GM12892 (cell line): Measurements from ENCODE around the gene PRSS58.

Source experiments
- DNase-seq: peaks from one replicate; pipeline ENCODE4 v3.0.0; 2011; ENCODE audit not compliant: insufficient read length
- FAIRE-seq: peaks from 2 replicates; lab custom pipeline; 2011; peaks lifted over from hg19 to GRCh38; lab: Jason Lieb, UNC
- POLR2A ChIP-seq: IDR thresholded peaks from 2 replicates; pipeline ENCODE4 v1.6.1; 2011; ENCODE audit warnings: low read depth, low read length, control low read depth
- POLR2AphosphoS5 ChIP-seq: IDR thresholded peaks from 2 replicates; pipeline ENCODE4 v1.6.1; 2011; ENCODE audit warnings: low read depth, low read length, control low read depth
- TAF1 ChIP-seq: IDR thresholded peaks from 2 replicates; pipeline ENCODE4 v1.6.1; 2011; ENCODE audit warnings: low read depth, mild to moderate bottlenecking, control low read depth, low read length, borderline replicate concordance

PRSS58 gene

DNA sequence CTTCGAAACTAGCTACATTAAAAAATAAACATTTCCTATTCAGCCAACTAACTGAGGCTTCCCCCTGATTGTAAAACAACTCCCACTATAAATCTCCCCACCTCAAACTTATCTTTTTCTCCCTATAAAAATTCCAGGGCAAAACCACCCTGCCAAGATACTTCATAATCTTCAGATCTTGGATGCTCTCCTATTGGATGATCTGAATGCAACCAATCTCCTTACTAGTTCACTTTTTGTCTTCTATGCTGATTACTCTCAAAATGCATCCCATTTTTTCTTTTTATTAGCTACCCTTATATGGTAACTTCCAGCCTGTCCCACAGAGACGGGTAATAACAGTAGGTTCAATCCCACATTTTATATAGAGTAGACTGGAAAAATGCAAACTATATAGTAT is 15.0 kb upstream of the PRSS58 start:
- DNase-seq (no peak), FAIRE-seq (no peak)
- TF ChIP-seq POLR2AphosphoS5 (no peak), TAF1 (no peak), POLR2A (no peak)

- FAIRE-seq, result no peak
These were observed 5.9 kb upstream of the PRSS58 start for GRCh38 chr7:142263598-142264380.

DNA sequence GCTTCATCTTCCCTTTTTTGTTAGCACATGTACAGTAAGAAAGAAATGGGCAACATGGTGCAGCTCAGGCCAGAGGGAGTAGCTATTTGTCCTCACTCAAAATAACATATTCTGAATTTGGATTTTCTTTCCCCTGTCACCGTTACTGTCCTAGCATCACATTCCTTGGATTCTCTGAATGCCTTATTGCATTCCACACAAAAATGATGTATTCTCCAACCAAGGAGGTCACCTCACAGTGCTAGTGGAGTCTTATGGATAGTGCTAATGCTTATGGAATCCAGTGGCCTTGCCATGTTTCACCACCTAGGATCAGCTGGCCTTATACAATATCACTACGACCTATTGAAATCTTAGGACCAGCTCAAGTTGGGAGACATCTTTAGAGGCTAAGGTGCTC is 7.2 kb downstream of the PRSS58 start:
- TF ChIP-seq TAF1 (no peak), POLR2AphosphoS5 (no peak), POLR2A (no peak)
- FAIRE-seq (no peak), DNase-seq (no peak)

More at GRCh38 chr7:142263598-142264380, 5.9 kb upstream of the PRSS58 start:
- TF ChIP-seq TAF1, result no peak
- TF ChIP-seq POLR2A, result no peak
- no peak for TF ChIP-seq POLR2AphosphoS5
- DNase-seq, result no peak

DNA sequence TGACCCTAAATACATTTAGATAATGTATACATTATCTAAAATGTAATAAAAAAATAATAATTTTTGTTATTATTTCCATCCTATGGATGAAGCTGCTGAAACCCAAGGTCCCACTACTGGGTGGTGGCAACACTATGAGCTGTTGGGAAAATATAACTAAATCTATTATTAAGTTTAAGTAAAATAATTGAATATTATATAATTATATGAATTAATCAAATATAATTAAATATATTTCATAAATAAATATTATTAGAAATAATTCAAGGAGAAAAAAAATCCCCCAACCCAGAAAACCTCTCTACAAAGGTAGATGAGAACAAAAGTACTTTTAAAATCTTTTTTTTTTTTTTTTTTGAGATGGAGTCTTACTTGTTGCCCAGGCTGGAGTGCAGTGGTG is 7.9 kb downstream of the PRSS58 start:
- TF ChIP-seq POLR2AphosphoS5, result no peak
- TF ChIP-seq TAF1, result no peak
- TF ChIP-seq POLR2A, result no peak
- FAIRE-seq, result no peak
- DNase-seq, result no peak

GRCh38 chr7:142248166-142249160 is 9.4 kb downstream of the PRSS58 start:
- DNase-seq, result no peak
- FAIRE-seq, result no peak
- no peak for TF ChIP-seq POLR2AphosphoS5

DNA sequence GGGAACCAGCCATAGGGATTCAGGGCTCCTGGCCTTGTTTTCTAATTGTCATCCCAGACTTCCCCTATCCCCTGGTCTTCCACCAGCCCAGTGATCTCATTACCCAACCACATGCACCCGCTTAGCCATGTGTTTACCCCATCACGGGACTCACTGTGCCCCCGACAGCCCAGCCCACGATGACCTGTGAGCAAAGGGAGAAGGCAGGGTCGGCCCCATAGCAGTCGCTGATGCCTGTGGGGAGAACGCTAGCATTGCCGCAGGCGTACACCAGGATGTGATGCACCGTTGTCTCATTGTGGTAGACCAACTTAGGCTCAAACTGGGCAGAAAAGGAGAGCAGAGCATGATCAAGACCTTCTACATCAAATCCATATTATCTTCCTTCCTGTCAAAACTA is 14.0 kb downstream of the PRSS58 start:
- TF ChIP-seq POLR2A (no peak), TAF1 (no peak), POLR2AphosphoS5 (no peak)
- DNase-seq (no peak), FAIRE-seq (no peak)

GRCh38 chr7:142240546-142240945 is 17.3 kb downstream of the PRSS58 start:
- DNase-seq (no peak), FAIRE-seq (no peak)
- TF ChIP-seq POLR2A (no peak), TAF1 (no peak), POLR2AphosphoS5 (no peak)

- DNase-seq (no peak), FAIRE-seq (no peak)
- TF ChIP-seq POLR2A, result no peak
- TF ChIP-seq POLR2AphosphoS5, result no peak
- no peak for TF ChIP-seq TAF1
These were observed 26.1 kb downstream of the PRSS58 start for GRCh38 chr7:142231716-142232115.

GRCh38 chr7:142228537-142229104 is 29.2 kb downstream of the PRSS58 start:
- FAIRE-seq (no peak), DNase-seq (no peak)
- TF ChIP-seq POLR2A (no peak), TAF1 (no peak), POLR2AphosphoS5 (no peak)
